ENCODE data around the gene PHIP.

The PHIP gene

DNA sequence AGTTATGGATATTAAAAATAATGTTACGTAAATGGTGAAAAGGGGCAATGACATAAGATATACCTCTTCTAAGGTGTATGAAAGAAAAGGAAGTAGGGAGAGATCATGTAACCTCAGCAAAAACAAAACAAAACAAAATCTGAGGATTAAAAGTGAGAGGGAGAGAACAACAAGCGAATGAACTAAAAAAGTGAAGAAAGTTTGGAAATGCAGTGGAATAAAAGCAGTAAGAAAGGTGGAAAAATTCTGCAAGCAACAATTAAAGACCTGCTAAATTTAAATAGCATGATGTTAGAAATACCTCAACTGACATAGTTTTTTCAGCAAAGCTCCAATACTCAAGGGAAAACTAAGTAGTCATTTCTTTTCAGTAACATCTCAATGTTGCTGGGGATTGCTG is 48.0 kb downstream of the PHIP start:
- no peak overlapping the region for H3K9ac ChIP-seq (ENCODE audit: low read length)
- H3K79me2 ChIP-seq (ENCODE audit: low read length) = peaks cover 73% of the 10 kb centered on the region
- no peak overlapping the region for H3K27ac ChIP-seq (ENCODE audit: low read length)
- H2AFZ ChIP-seq (ENCODE audit: low read depth, low read length) = no peak overlapping the region
- peaks cover 5% of the 10 kb centered on the region for H3K4me1 ChIP-seq (ENCODE audit: low read length)
- H3K27me3 ChIP-seq (ENCODE audit: low read depth, low read length) = no peaks in the 10 kb centered on the region
- no peak overlapping the region for H3K4me2 ChIP-seq (ENCODE audit: low read length)
- TF ChIP-seq EZH2phosphoT487 (IDR thresholded peaks at IDR 0.05; ENCODE audit: low read depth) = no peak
- TF ChIP-seq, protein P1, sequence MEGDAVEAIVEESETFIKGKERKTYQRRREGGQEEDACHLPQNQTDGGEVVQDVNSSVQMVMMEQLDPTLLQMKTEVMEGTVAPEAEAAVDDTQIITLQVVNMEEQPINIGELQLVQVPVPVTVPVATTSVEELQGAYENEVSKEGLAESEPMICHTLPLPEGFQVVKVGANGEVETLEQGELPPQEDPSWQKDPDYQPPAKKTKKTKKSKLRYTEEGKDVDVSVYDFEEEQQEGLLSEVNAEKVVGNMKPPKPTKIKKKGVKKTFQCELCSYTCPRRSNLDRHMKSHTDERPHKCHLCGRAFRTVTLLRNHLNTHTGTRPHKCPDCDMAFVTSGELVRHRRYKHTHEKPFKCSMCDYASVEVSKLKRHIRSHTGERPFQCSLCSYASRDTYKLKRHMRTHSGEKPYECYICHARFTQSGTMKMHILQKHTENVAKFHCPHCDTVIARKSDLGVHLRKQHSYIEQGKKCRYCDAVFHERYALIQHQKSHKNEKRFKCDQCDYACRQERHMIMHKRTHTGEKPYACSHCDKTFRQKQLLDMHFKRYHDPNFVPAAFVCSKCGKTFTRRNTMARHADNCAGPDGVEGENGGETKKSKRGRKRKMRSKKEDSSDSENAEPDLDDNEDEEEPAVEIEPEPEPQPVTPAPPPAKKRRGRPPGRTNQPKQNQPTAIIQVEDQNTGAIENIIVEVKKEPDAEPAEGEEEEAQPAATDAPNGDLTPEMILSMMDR (IDR thresholded peaks at IDR 0.05; ENCODE audit: low read depth, low read length) = no peak
- no peaks in the 10 kb centered on the region for H3K9me3 ChIP-seq (ENCODE audit: insufficient read depth, low read length)
- H4K20me1 ChIP-seq (ENCODE audit: insufficient read depth, low read length) = peaks cover 37% of the 10 kb centered on the region
- H3K36me3 ChIP-seq (replicated peaks; ENCODE audit: low read depth, low read length) = peaks cover 48% of the 10 kb centered on the region
- H3K4me3 ChIP-seq (ENCODE audit: low read length) = no peak overlapping the region

DNA sequence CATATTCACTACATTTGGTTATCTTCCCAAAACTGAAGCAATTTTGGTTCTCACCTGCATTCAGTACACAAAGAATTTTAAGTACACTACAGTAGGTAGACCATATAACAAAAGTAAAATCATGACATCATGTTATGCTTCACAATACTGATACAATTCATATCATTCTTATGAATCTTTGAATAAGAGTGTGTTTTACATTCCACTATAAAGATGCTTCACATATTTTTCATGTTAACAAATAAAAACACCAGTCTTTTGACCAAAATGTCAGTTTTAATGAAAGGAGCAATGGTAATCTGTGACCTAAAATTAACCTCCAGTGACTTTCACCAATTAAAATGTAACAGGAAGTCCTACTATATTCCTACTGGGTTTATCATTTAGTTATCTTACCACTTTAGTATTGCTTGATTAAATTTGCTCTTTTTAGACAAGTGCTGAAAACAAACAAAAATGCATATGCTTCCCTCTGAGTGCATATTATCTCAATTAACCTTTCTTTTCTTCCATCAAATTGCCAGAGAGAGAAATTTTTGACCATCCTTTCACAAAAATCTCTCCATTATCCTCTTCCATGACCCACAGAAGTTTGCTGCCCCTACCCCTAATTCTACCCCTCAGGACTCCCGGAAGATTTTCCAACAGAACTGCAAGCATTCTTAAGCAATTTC is 49.3 kb downstream of the PHIP start:
- H3K36me3 ChIP-seq (replicated peaks; ENCODE audit: low read depth, low read length) = peaks cover 38% of the 10 kb centered on the region
- no peak overlapping the region for H3K9ac ChIP-seq (ENCODE audit: low read length)

DNA sequence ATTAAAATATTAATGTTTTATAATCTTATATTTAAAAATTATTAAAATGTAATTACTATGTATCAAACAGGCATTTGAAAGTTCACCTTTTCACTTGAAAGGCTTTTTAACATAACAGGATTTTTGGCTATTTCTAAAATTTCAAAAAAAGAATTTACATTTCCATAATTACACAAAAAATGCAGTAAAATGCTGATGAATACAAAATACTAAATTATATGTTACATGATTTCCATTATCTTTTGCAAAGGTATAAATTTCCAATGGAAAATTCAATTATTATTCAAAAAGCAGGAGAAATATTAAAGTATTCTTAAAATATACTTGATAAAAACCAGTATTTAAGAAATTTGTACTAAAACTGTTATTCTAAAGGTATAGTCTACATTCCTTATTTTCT is 66.1 kb downstream of the PHIP start:
- no peak overlapping the region for H3K4me3 ChIP-seq (ENCODE audit: low read length)
- H3K27ac ChIP-seq (ENCODE audit: low read length) = no peak overlapping the region
- H2AFZ ChIP-seq (ENCODE audit: low read depth, low read length) = no peak overlapping the region
- no peak overlapping the region for H3K4me2 ChIP-seq (ENCODE audit: low read length)
- peaks cover 39% of the 10 kb centered on the region for H3K36me3 ChIP-seq (replicated peaks; ENCODE audit: low read depth, low read length)
- H3K27me3 ChIP-seq (ENCODE audit: low read depth, low read length) = no peaks in the 10 kb centered on the region
- no peak overlapping the region for H3K9ac ChIP-seq (ENCODE audit: low read length)
- no peaks in the 10 kb centered on the region for H3K9me3 ChIP-seq (ENCODE audit: insufficient read depth, low read length)
- H3K4me1 ChIP-seq (ENCODE audit: low read length) = no peaks in the 10 kb centered on the region
- no peaks in the 10 kb centered on the region for H3K79me2 ChIP-seq (ENCODE audit: low read length)
- no peak for TF ChIP-seq EZH2phosphoT487 (IDR thresholded peaks at IDR 0.05; ENCODE audit: low read depth)
- TF ChIP-seq, protein P1 (IDR thresholded peaks at IDR 0.05; ENCODE audit: low read depth, low read length) = no peak
- no peaks in the 10 kb centered on the region for H4K20me1 ChIP-seq (ENCODE audit: insufficient read depth, low read length)

More for the DNA sequence above, 49.3 kb downstream of the PHIP start:
- Histone ChIP-seq H3K4me2 (ENCODE audit: low read length) (no peak overlapping the region), H3K4me1 (ENCODE audit: low read length) (no peaks in the 10 kb centered on the region), H3K79me2 (ENCODE audit: low read length) (peaks cover 61% of the 10 kb centered on the region), H2AFZ (ENCODE audit: low read depth, low read length) (no peak overlapping the region), H4K20me1 (ENCODE audit: insufficient read depth, low read length) (peaks cover 30% of the 10 kb centered on the region), H3K9me3 (ENCODE audit: insufficient read depth, low read length) (no peaks in the 10 kb centered on the region), H3K27me3 (ENCODE audit: low read depth, low read length) (no peaks in the 10 kb centered on the region), H3K4me3 (ENCODE audit: low read length) (no peak overlapping the region), H3K27ac (ENCODE audit: low read length) (no peak overlapping the region)
- TF ChIP-seq EZH2phosphoT487 (IDR thresholded peaks at IDR 0.05; ENCODE audit: low read depth) = no peak
- TF ChIP-seq, protein P1 (IDR thresholded peaks at IDR 0.05; ENCODE audit: low read depth, low read length) = no peak

DNA sequence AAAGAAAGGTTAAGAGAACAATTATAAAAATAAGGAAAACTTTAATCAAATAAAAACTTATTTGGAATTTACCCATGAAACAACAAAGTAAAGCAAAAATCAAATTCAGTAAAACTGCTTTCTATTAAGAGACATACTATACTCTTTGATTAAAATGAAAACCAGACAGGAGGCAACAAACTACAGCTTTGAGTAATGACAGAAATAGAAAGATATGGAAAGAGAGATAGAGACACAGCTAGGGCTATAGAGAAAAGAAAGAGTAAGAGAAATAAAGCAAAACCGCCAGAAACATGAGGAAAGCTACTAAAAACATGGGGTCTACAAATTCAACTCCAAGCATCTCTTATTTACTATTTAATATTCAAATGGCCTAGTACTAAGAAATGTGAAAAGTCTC is 67.6 kb downstream of the PHIP start:
- H3K27me3 ChIP-seq (ENCODE audit: low read depth, low read length) = no peaks in the 10 kb centered on the region
- no peak overlapping the region for H3K27ac ChIP-seq (ENCODE audit: low read length)
- H3K9me3 ChIP-seq (ENCODE audit: insufficient read depth, low read length) = no peaks in the 10 kb centered on the region
- H3K4me2 ChIP-seq (ENCODE audit: low read length) = no peak overlapping the region
- H3K4me1 ChIP-seq (ENCODE audit: low read length) = no peaks in the 10 kb centered on the region
- H3K36me3 ChIP-seq (replicated peaks; ENCODE audit: low read depth, low read length) = peaks cover 31% of the 10 kb centered on the region
- no peak overlapping the region for H2AFZ ChIP-seq (ENCODE audit: low read depth, low read length)
- no peaks in the 10 kb centered on the region for H3K79me2 ChIP-seq (ENCODE audit: low read length)
- TF ChIP-seq, protein P1 (IDR thresholded peaks at IDR 0.05; ENCODE audit: low read depth, low read length) = no peak
- no peak for TF ChIP-seq EZH2phosphoT487 (IDR thresholded peaks at IDR 0.05; ENCODE audit: low read depth)
- H3K9ac ChIP-seq (ENCODE audit: low read length) = no peak overlapping the region
- H4K20me1 ChIP-seq (ENCODE audit: insufficient read depth, low read length) = no peaks in the 10 kb centered on the region
- no peak overlapping the region for H3K4me3 ChIP-seq (ENCODE audit: low read length)

Data from OCI-LY3 (cell line).